BE2C (cell line): ENCODE measurements around the gene ROPN1B.
A peak's percentile ranks its signal among the peaks of the same experiment; 100 is the strongest.

Experiments
- DNase-seq: peaks from one replicate; pipeline ENCODE4 v3.0.0-alpha.2; 2020
- H3K27me3 ChIP-seq: fragments of 250-450 bp; sonication (Bioruptor Pico); 2 replicates; pipeline ENCODE4 v1.5.1; 2020; ENCODE audit warnings: mild to moderate bottlenecking
- H3K36me3 ChIP-seq: fragments of 250-450 bp; sonication (Bioruptor Pico); 2 replicates; pipeline ENCODE4 v1.5.1; 2020; ENCODE audit warnings: mild to moderate bottlenecking
- H3K4me1 ChIP-seq: fragments of 250-450 bp; sonication (Bioruptor Pico); 2 replicates; pipeline ENCODE4 v1.5.1; 2020
- H3K4me3 ChIP-seq: 2 replicates; pipeline ENCODE4 v1.5.1; 2011; ENCODE audit warnings: low read depth, low read length
- H3K9me3 ChIP-seq: fragments of 250-450 bp; sonication (Bioruptor Pico); 2 replicates; pipeline ENCODE4 v1.5.1; 2020
- TF ChIP-seq, protein P1 (sequence below): IDR thresholded peaks from 2 replicates; pipeline ENCODE4 v1.5.1; 2012; ENCODE audit warnings: mild to moderate bottlenecking, low read depth, low read length

Gene ROPN1B

DNA sequence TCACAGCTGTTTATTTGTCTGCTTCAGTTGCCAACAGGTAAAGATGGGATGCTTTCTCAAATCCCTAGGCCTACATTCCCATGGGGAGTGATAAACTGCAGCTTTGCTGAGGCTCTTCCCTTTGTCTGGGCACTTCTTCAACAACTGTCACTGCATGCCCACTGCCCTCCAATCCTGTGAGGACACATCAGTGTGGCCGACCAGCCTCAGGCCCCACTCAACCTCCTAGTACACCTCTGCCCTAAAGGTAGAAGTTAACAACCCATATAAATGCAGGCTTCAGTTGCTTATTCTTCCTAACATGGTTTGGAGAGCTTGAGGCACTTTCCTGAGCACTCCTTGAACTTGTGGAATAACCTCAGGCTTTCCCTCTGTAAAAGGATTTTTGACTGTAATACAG lies 49.6 kb downstream of the ROPN1B start:
- Histone ChIP-seq H3K36me3 (no peaks in the 10 kb centered on the region), H3K27me3 (no peaks in the 10 kb centered on the region), H3K9me3 (no peaks in the 10 kb centered on the region), H3K4me1 (no peaks in the 10 kb centered on the region), H3K4me3 (no peak overlapping the region)
- DNase-seq: no peak
- TF ChIP-seq, protein P1, sequence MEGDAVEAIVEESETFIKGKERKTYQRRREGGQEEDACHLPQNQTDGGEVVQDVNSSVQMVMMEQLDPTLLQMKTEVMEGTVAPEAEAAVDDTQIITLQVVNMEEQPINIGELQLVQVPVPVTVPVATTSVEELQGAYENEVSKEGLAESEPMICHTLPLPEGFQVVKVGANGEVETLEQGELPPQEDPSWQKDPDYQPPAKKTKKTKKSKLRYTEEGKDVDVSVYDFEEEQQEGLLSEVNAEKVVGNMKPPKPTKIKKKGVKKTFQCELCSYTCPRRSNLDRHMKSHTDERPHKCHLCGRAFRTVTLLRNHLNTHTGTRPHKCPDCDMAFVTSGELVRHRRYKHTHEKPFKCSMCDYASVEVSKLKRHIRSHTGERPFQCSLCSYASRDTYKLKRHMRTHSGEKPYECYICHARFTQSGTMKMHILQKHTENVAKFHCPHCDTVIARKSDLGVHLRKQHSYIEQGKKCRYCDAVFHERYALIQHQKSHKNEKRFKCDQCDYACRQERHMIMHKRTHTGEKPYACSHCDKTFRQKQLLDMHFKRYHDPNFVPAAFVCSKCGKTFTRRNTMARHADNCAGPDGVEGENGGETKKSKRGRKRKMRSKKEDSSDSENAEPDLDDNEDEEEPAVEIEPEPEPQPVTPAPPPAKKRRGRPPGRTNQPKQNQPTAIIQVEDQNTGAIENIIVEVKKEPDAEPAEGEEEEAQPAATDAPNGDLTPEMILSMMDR: no peak

DNA sequence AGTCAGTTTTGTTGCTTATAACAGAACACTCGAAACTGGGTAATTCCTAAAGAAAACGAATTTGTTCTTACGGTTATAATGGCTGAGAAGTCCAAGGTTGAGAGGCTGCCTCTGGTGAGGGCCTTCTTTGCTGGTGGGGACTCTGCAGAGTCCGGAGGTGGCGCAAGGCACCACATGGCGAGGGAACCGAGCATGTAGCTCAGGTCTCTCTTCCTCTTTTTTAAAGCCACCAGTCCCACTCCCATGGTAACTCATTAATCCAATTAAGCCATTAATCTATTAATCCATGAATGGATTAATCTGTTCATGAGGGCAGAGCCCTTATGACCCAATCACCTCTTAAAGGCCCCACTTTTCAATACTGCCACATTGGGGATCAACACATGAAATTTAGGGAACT lies 50.0 kb downstream of the ROPN1B start:
- Histone ChIP-seq H3K4me1 (no peaks in the 10 kb centered on the region), H3K9me3 (no peaks in the 10 kb centered on the region), H3K27me3 (no peaks in the 10 kb centered on the region), H3K4me3 (no peak overlapping the region), H3K36me3 (no peaks in the 10 kb centered on the region)
- DNase-seq: no peak
- TF ChIP-seq, protein P1: no peak

DNA sequence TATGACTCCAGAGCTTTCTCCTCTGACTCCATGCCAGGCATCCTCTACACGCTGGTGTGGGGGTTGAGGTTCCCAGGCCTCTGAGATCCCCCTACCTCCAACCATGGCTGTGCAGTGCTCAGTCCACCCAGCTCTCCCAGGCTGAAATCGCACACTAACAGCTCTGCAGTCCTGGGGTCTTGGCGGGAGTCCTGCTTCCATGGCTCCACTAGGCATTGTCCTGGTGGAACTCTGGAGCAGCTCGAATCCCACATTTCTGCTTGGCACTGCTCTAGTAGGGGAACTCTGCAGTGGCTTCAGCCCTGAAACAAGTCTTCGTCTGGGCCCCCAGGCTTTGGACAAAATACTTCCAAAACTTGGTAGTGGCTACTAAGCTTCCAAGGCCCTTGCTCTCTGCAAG lies 50.7 kb downstream of the ROPN1B start:
- no peak for DNase-seq

DNA sequence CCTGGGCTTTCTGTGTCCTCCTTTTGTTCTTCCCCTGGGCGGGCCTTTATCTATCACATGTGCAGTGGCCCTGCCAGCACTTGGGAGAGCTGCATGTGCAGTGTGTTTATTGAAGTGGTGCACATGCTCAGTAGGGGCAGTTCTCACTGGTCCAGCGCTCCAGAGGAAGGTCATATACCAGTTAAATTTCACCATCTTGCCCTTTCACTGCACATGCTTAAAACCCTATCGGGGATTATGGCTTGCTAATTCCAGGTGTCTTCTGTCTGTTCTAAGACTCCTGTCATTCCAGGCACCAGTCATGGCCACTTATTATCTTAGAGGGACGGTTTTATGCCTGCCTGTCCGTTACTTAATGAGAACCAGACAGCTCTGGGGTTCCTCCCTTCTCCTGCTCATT lies 52.2 kb downstream of the ROPN1B start:
- DNase-seq: no peak
- Histone ChIP-seq H3K4me1 (no peaks in the 10 kb centered on the region), H3K27me3 (no peaks in the 10 kb centered on the region), H3K36me3 (no peaks in the 10 kb centered on the region), H3K9me3 (no peaks in the 10 kb centered on the region), H3K4me3 (no peak overlapping the region)
- TF ChIP-seq, protein P1: no peak

More for the DNA sequence above, 50.7 kb downstream of the ROPN1B start:
- TF ChIP-seq, protein P1: no peak
- Histone ChIP-seq H3K27me3 (no peaks in the 10 kb centered on the region), H3K9me3 (no peaks in the 10 kb centered on the region), H3K4me1 (no peaks in the 10 kb centered on the region), H3K36me3 (no peaks in the 10 kb centered on the region), H3K4me3 (no peak overlapping the region)

DNA sequence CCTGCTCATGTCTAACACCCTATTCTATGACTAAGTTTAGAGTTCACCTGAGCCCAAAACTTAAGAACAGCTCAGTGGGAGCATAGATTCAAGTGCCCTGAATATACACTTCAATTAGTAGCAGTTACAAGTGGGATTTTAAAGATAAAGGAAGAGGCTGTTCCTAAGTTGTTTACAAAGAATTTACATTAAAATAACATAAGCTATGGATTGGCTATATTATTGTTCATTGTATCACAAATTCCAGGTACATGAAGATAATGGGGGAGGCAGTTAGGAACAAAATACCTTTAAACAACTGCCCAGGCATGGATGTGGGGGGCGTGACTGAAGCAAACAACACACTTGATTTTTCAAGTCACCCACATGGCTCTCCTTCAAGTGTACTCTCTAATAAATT lies 52.7 kb downstream of the ROPN1B start:
- Histone ChIP-seq H3K4me1 (no peaks in the 10 kb centered on the region), H3K27me3 (no peaks in the 10 kb centered on the region), H3K36me3 (no peaks in the 10 kb centered on the region), H3K9me3 (no peaks in the 10 kb centered on the region), H3K4me3 (no peak overlapping the region)
- DNase-seq: no peak
- TF ChIP-seq, protein P1: no peak

DNA sequence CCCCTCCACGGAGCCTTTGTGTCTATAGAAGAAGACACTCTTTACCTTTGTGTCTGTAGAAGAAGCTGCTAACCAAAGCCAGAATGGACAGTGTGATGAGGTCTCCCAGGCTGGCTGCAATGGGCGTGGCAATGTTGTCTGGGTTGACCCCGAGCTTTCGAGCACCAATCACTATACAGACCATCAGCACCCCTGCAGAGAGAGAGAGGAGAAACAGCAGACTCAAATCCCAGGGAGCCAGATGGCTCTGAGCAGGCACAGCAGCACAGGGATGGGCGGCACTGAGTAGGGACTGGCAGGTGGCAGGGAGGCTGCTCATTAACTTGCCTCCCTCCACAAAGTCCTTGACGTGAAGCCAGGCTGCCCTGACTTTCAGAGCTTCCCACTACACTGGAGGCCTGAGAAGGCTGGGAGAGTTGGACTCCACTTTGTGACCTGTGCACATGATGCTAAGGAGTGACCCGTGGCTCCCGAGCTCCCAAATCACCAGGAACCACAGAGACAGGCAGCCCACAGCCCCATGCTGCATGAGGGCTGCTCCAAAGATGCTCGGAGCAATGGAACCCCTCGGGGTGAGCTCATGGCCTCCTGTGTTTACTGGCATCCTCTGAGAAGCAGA lies 53.9 kb downstream of the ROPN1B start:
- no peaks in the 10 kb centered on the region for H3K9me3 ChIP-seq
- peak; percentile 28 for DNase-seq
- TF ChIP-seq, protein P1: no peak
- no peaks in the 10 kb centered on the region for H3K27me3 ChIP-seq
- no peaks in the 10 kb centered on the region for H3K4me1 ChIP-seq
- H3K36me3 ChIP-seq: no peaks in the 10 kb centered on the region
- no peak overlapping the region for H3K4me3 ChIP-seq
